AG09319 (cell line): ENCODE measurements around the gene KRT72.

Experiments used
- DNase-seq: peaks from one replicate; pipeline ENCODE4 v3.0.0-alpha.2; 2010; ENCODE audit warnings: low read depth; ENCODE audit errors: extremely low read depth
- TF ChIP-seq, protein P1 (sequence below): IDR thresholded peaks from 2 replicates; pipeline ENCODE4 v1.5.1; 2011; ENCODE audit warnings: low read depth, mild to moderate bottlenecking, inconsistent platforms, low read length, moderate library complexity

KRT72 gene

GRCh38 chr12:52634266-52635056 lies 33.2 kb upstream of the KRT72 start:
- TF ChIP-seq, protein P1, sequence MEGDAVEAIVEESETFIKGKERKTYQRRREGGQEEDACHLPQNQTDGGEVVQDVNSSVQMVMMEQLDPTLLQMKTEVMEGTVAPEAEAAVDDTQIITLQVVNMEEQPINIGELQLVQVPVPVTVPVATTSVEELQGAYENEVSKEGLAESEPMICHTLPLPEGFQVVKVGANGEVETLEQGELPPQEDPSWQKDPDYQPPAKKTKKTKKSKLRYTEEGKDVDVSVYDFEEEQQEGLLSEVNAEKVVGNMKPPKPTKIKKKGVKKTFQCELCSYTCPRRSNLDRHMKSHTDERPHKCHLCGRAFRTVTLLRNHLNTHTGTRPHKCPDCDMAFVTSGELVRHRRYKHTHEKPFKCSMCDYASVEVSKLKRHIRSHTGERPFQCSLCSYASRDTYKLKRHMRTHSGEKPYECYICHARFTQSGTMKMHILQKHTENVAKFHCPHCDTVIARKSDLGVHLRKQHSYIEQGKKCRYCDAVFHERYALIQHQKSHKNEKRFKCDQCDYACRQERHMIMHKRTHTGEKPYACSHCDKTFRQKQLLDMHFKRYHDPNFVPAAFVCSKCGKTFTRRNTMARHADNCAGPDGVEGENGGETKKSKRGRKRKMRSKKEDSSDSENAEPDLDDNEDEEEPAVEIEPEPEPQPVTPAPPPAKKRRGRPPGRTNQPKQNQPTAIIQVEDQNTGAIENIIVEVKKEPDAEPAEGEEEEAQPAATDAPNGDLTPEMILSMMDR = no peak
- no peak for DNase-seq

- TF ChIP-seq, protein P1 = no peak
- no peak for DNase-seq
Measured at GRCh38 chr12:52633383-52633782, 32.1 kb upstream of the KRT72 start.

DNA sequence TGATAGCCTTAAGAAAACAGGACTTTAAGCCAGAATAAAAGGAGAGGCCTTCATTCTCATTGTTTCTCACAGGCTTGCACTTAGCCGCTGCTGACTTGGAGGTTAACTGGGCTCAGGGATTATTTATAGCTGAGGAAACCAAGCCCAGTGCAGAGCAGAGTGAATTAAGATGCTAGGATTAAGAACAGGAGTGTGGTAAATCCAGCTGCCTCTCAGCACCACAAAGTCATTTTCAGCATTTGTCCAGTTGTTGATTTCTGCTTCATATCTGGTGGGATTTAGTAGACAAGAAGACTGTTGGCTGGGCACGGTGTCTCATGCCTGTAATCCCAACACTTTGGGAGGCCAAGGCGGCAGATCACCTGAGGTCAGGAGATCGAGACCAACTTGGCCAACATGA lies 31.4 kb upstream of the KRT72 start:
- DNase-seq = no peak
- TF ChIP-seq, protein P1 = no peak

DNA sequence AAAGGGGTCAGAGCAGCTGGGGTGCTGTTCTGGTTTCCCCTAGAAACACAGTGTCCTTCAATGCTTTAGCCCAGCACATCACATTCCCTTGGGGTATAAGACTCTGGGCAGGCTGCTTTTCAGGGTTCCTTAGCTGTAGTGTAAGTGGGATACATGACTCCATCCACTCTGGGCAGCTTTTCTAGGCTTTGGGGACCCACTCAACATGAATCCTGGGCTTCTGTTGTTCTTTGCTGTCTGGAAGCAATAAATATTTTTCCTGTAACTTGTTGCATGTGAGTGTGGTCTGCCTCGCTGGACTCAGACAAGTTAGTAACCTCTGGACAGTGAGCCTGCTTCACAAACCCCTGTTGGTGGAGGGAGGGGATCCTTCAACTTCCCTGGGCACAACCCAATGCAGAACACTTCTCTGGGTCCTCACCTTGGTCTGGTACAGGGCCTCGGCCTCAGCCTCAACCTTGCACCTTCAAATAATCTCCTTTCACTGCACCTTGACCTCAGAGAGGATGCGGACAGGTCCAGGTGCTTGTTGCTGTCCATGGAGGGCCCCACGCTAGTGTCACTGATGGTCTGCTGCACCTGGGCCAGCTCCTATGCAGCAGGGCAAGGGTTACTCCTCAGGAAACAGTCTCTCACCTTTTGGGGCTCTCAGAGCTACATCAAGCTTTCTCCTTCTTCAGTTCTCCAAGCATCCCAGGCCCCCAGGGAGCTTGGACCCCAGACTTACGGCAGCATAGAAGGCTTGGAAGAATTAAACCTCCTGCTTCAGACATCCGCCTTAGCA lies 30.6 kb upstream of the KRT72 start:
- DNase-seq = no peak

GRCh38 chr12:52631264-52631663 lies 30.0 kb upstream of the KRT72 start:
- TF ChIP-seq, protein P1 = no peak
- no peak for DNase-seq

More for the DNA sequence above, 30.6 kb upstream of the KRT72 start:
- TF ChIP-seq, protein P1 = no peak

- no peak for DNase-seq
Measured at GRCh38 chr12:52630599-52631200, 29.4 kb upstream of the KRT72 start.

More at GRCh38 chr12:52630599-52631200, 29.4 kb upstream of the KRT72 start:
- TF ChIP-seq, protein P1 = no peak
